Measurements from ENCODE around the gene B4GALNT4. TPM values are rescaled to one million over a fixed set of nuclear protein-coding genes. Genes with fewer than 3 reads are reported as not detected.

B4GALNT4 gene
- total and polyA plus RNA-seq, 2 of the 8 experiments (the other 6 are each of a cell fraction or from before 2014, with no cell fraction given), result 40.9 to 76.3 TPM

GRCh38 chr11:380996-381395 lies 11.7 kb downstream of the B4GALNT4 start (continued):
- no peak for TF ChIP-seq USF2 (IDR thresholded peaks at IDR 0.05; ENCODE audit: low read length)
- TF ChIP-seq BRCA1 (IDR thresholded peaks at IDR 0.05; ENCODE audit: low read depth, low read length), result no peak
- no peak for TF ChIP-seq KDM4A (IDR thresholded peaks at IDR 0.05; ENCODE audit: low read depth, low read length, severe bottlenecking)
- no peak for TF ChIP-seq SIX5 (IDR thresholded peaks at IDR 0.05; ENCODE audit: low read depth, low read length)

Measured in H1 (cell line).